Subcutaneous adipose tissue (tissue), 4 donors: Measurements from ENCODE around the gene PRKAA2. TPM values are rescaled to one million over a fixed set of nuclear protein-coding genes. Genes with fewer than 3 reads are reported as not detected.

Experiments
- CTCF ChIP-seq: fragments of 450-650 bp; IDR thresholded peaks from one replicate; pipeline ENCODE4 v1.5.1; 2016; ENCODE audit warnings: low read depth, mild to moderate bottlenecking, control low read depth, antibody characterized with exemption, moderate library complexity
- total RNA-seq, 4 donors: library from RNA; depleted of rRNA; stranded (reverse); fragments of >200 nt; gene quantifications; one replicate each; pipeline ENCODE4 v1.1.0, GENCODE V29; 2016

PRKAA2 gene
- total RNA-seq, 4 donors from 2014 or later: 1.6 to 3.0 (median 2.1) TPM

GRCh38 chr1:56675763-56676162 is 30.6 kb downstream of the PRKAA2 start:
- TF ChIP-seq CTCF: no peak

- TF ChIP-seq CTCF: no peak
These were observed 31.5 kb downstream of the PRKAA2 start for GRCh38 chr1:56676571-56677035.

DNA sequence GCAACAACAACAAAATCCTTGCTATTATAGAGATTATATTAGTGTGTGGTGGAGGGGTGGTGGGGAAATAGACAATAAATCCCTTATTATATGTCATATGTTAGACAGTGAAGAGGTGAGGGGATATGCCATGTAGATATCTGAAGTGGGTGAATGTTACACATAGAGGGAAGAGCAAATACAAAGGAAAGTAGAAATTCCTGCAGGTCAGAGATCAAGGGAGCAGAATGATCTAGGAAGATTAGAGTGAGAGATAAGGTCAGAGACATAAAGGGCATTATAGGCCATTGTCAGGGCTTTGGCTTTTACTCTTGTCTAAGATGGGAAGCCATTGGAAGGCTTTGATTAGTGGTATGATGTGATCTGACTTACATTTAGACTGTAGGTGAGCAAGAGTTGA is 38.5 kb downstream of the PRKAA2 start:
- no peak for TF ChIP-seq CTCF

- no peak for TF ChIP-seq CTCF
These were observed 41.1 kb downstream of the PRKAA2 start for GRCh38 chr1:56686169-56686568.

- TF ChIP-seq CTCF: no peak
These were observed 43.5 kb downstream of the PRKAA2 start for GRCh38 chr1:56688522-56689026.

DNA sequence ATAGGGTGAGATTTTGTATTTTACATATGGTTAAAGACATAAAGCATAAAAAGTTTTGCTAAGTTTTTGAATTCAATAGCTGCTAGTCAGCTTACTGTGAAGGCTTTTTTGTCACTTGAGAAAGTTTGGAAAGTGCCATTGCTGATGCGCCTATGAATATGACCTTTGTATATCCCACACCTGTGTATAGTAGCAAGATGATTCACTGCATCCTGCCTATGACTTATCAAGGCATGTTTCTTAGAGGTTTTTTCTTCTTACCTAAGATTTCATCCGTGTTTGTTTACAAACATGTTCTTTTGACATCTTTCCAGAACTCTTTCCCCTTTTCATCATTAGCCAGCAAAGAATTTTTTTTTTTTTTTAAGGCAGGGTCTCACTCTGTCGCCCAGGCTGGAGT is 51.5 kb downstream of the PRKAA2 start:
- no peak for TF ChIP-seq CTCF

GRCh38 chr1:56703747-56704146 is 58.6 kb downstream of the PRKAA2 start:
- TF ChIP-seq CTCF: no peak
